RWPE2 (cell line): ENCODE measurements around the gene ADGRG6.

Source experiments
- ATAC-seq: fragments of 200-7000 bp; cut with Tn5 transposase; 3 replicates; pipeline ENCODE4 v1.9.1; 2021; ENCODE audit warnings: low read depth
- DNase-seq: peaks from one replicate; pipeline ENCODE4 v3.0.0-alpha.2; 2020; ENCODE audit warnings: low spot score
- H3K27ac ChIP-seq: fragments of 450-650 bp; 2 replicates; pipeline ENCODE4 v1.5.1; 2017; ENCODE audit warnings: mild to moderate bottlenecking; ENCODE audit not compliant: poor library complexity, severe bottlenecking
- H3K27me3 ChIP-seq: fragments of 250-450 bp; sonication (Bioruptor Pico); 2 replicates; pipeline ENCODE4 v1.5.1; 2021; ENCODE audit warnings: mild to moderate bottlenecking, moderate library complexity; ENCODE audit not compliant: insufficient read depth, poor library complexity, severe bottlenecking
- H3K36me3 ChIP-seq: fragments of 250-450 bp; sonication (Bioruptor Pico); 2 replicates; pipeline ENCODE4 v1.5.1; 2020; ENCODE audit warnings: low read depth, mild to moderate bottlenecking, moderate library complexity
- H3K4me1 ChIP-seq: fragments of 250-450 bp; sonication (Bioruptor Pico); 2 replicates; pipeline ENCODE4 v1.5.1; 2021; ENCODE audit warnings: mild to moderate bottlenecking, moderate library complexity; ENCODE audit not compliant: insufficient read depth, poor library complexity, severe bottlenecking
- H3K4me3 ChIP-seq: fragments of 250-450 bp; sonication (Bioruptor Pico); 2 replicates; pipeline ENCODE4 v1.5.1; 2021; ENCODE audit warnings: mild to moderate bottlenecking, moderate library complexity; ENCODE audit not compliant: severe bottlenecking
- H3K9me3 ChIP-seq: fragments of 250-450 bp; sonication (Bioruptor Pico); 2 replicates; pipeline ENCODE4 v1.5.1; 2021; ENCODE audit warnings: mild to moderate bottlenecking, moderate library complexity; ENCODE audit not compliant: severe bottlenecking
- CTCF ChIP-seq: fragments of 450-650 bp; IDR thresholded peaks from one replicate; pipeline ENCODE4 v1.5.1; 2017; ENCODE audit warnings: mild to moderate bottlenecking, moderate library complexity; ENCODE audit not compliant: poor library complexity, severe bottlenecking

Gene ADGRG6

GRCh38 chr6:142316791-142317368 lies 15.1 kb downstream of the ADGRG6 start:
- ATAC-seq (no peak), DNase-seq (no peak)
- Histone ChIP-seq H3K36me3 (peaks cover 37% of the 10 kb centered on the region), H3K27me3 (no peaks in the 10 kb centered on the region), H3K4me3 (no peak overlapping the region), H3K9me3 (no peaks in the 10 kb centered on the region), H3K27ac (no peak overlapping the region), H3K4me1 (peaks cover 60% of the 10 kb centered on the region)
- no peak for TF ChIP-seq CTCF

- peak overlapping the region; percentile 23 for H3K27ac ChIP-seq
- DNase-seq (no peak), ATAC-seq (no peak)
- H3K27me3 ChIP-seq, result no peaks in the 10 kb centered on the region
- no peaks in the 10 kb centered on the region for H3K9me3 ChIP-seq
- no peak overlapping the region for H3K4me3 ChIP-seq
- no peak for TF ChIP-seq CTCF
- H3K4me1 ChIP-seq, result peaks cover 60% of the 10 kb centered on the region
- peaks cover 19% of the 10 kb centered on the region for H3K36me3 ChIP-seq
Observed at GRCh38 chr6:142318714-142319113, 16.9 kb downstream of the ADGRG6 start.

GRCh38 chr6:142320366-142320765 lies 18.6 kb downstream of the ADGRG6 start:
- TF ChIP-seq CTCF, result no peak
- H3K27me3 ChIP-seq, result no peaks in the 10 kb centered on the region
- ATAC-seq, result no peak
- H3K9me3 ChIP-seq, result no peaks in the 10 kb centered on the region
- no peak for DNase-seq
- peaks cover 15% of the 10 kb centered on the region for H3K36me3 ChIP-seq
- H3K27ac ChIP-seq, result peak overlapping the region; percentile 23
- no peak overlapping the region for H3K4me3 ChIP-seq
- H3K4me1 ChIP-seq, result peaks cover 77% of the 10 kb centered on the region

GRCh38 chr6:142321451-142321850 lies 19.6 kb downstream of the ADGRG6 start:
- Histone ChIP-seq H3K36me3 (peaks cover 14% of the 10 kb centered on the region; the same call in 1 of the 2 replicates), H3K4me3 (no peak overlapping the region), H3K27me3 (no peaks in the 10 kb centered on the region), H3K4me1 (peaks cover 74% of the 10 kb centered on the region), H3K9me3 (no peaks in the 10 kb centered on the region), H3K27ac (peak overlapping the region; percentile 89)
- no peak for DNase-seq
- no peak for TF ChIP-seq CTCF
- ATAC-seq, result no peak

- TF ChIP-seq CTCF, result no peak
- H3K36me3 ChIP-seq, result peaks cover 10% of the 10 kb centered on the region; the same call in 1 of the 2 replicates
- no peak overlapping the region for H3K4me3 ChIP-seq
- H3K27ac ChIP-seq, result peak overlapping the region; percentile 89
- no peaks in the 10 kb centered on the region for H3K27me3 ChIP-seq
- no peaks in the 10 kb centered on the region for H3K9me3 ChIP-seq
- peaks cover 73% of the 10 kb centered on the region for H3K4me1 ChIP-seq
- ATAC-seq (no peak), DNase-seq (no peak)
Observed at GRCh38 chr6:142322066-142322465, 20.3 kb downstream of the ADGRG6 start.
